Endometrial microvascular endothelial cells (primary cell): Measurements from ENCODE around the gene GDE1. TPM values are rescaled to one million over a fixed set of nuclear protein-coding genes. Genes with fewer than 3 reads are reported as not detected.

ENCODE experiments used
- in situ Hi-C: cut with HindIII; loops from 2 replicates; pipeline ENCODE4 v1.10.0; 2017; ENCODE audit warnings: low sequenced_read_pairs, low pct_unique_long_range_greater_than_20kb; ENCODE audit errors: inconsistent ontology term
- total RNA-seq: library from RNA; depleted of rRNA; stranded (reverse); fragments of >200 nt; gene quantifications from one replicate; pipeline ENCODE4 v1.2.3, GENCODE V29; 2015; ENCODE audit errors: inconsistent ontology term

The GDE1 gene
- 61.8 TPM for total RNA-seq

- in situ Hi-C loops: no loop called here
Observed at GRCh38 chr16:19521471-19522396, at the start of gene GDE1. TSS of gene GDE1 (minus strand) at chr16:19522098. CDS start at chr16:19521964, 134 bp downstream.

- in situ Hi-C loops: no loop called here
Observed at GRCh38 chr16:19567560-19567959, 45.7 kb upstream of the GDE1 start.

GRCh38 chr16:19566362-19566761 is 44.5 kb upstream of the GDE1 start:
- in situ Hi-C loops: no loop called here

- in situ Hi-C loops: no loop called here
Observed at GRCh38 chr16:19563377-19563776, 41.5 kb upstream of the GDE1 start.

- in situ Hi-C loops: no loop called here
Observed at GRCh38 chr16:19560078-19560477, 38.2 kb upstream of the GDE1 start.

- in situ Hi-C loops: no loop called here
Observed at GRCh38 chr16:19559242-19559910, 37.5 kb upstream of the GDE1 start.

GRCh38 chr16:19555938-19556771 is 34.3 kb upstream of the GDE1 start:
- in situ Hi-C loops: no loop called here

- in situ Hi-C loops: no loop called here
Observed at GRCh38 chr16:19555186-19555937, 33.5 kb upstream of the GDE1 start, which contains the start of gene VPS35L. TSS of gene VPS35L (plus strand) at chr16:19555703. CDS start at chr16:19555730, 27 bp downstream.

- in situ Hi-C loops: loop anchor here (25.0 kb wide), 1 partner anchor 437 kb away; the partner anchor contains the start of gene ITPRIPL2
Observed at GRCh38 chr16:19549673-19550072, 27.8 kb upstream of the GDE1 start.

GRCh38 chr16:19548144-19548543 is 26.2 kb upstream of the GDE1 start:
- in situ Hi-C loops: loop anchor here (25.0 kb wide), 1 partner anchor 436 kb away; the partner anchor contains the start of gene ITPRIPL2

- in situ Hi-C loops: loop anchor here (25.0 kb wide), 1 partner anchor 431 kb away; the partner anchor contains the start of gene ITPRIPL2
Observed at GRCh38 chr16:19543278-19543996, 21.5 kb upstream of the GDE1 start.

- in situ Hi-C loops: loop anchor here (25.0 kb wide), 1 partner anchor 430 kb away; the partner anchor contains the start of gene ITPRIPL2
Observed at GRCh38 chr16:19542138-19542821, 20.4 kb upstream of the GDE1 start.

- in situ Hi-C loops: loop anchor here (25.0 kb wide), 1 partner anchor 428 kb away; the partner anchor contains the start of gene ITPRIPL2
Observed at GRCh38 chr16:19540241-19540970, 18.5 kb upstream of the GDE1 start.

- in situ Hi-C loops: loop anchor here (25.0 kb wide), 1 partner anchor 420 kb away; the partner anchor contains the start of gene ITPRIPL2
Observed at GRCh38 chr16:19532601-19533000, 10.7 kb upstream of the GDE1 start.

- in situ Hi-C loops: loop anchor here (25.0 kb wide), 1 partner anchor 416 kb away; the partner anchor contains the start of gene ITPRIPL2
Observed at GRCh38 chr16:19528666-19529065, 6.8 kb upstream of the GDE1 start.

GRCh38 chr16:19527161-19527560 is 5.3 kb upstream of the GDE1 start:
- in situ Hi-C loops: loop anchor here (25.0 kb wide), 1 partner anchor 415 kb away; the partner anchor contains the start of gene ITPRIPL2
